Dendritic cell treated with granulocyte-macrophage colony-stimulating factor and Interleukin-4, amounts not matched to agents 40 ng/mL and 50 ng/mL, for 4 days (primary cell): ENCODE results near the gene LRP2.

Experiments used
- H3K27ac Mint-ChIP-seq: one replicate; pipeline ENCODE4 v1.8.0; 2022; ENCODE audit warnings: mild to moderate bottlenecking, mixed read lengths
- H3K27me3 Mint-ChIP-seq: one replicate; pipeline ENCODE4 v1.8.0; 2022; ENCODE audit warnings: mild to moderate bottlenecking, mixed read lengths
- H3K36me3 Mint-ChIP-seq: one replicate; pipeline ENCODE4 v1.8.0; 2022; ENCODE audit warnings: low read depth, mixed read lengths
- H3K4me1 Mint-ChIP-seq: one replicate; pipeline ENCODE4 v1.8.0; 2022; ENCODE audit warnings: low read depth, mixed read lengths
- H3K4me3 Mint-ChIP-seq: one replicate; pipeline ENCODE4 v1.8.0; 2022; ENCODE audit warnings: mild to moderate bottlenecking, moderate library complexity, mixed read lengths
- H3K9me3 Mint-ChIP-seq: one replicate; pipeline ENCODE4 v1.8.0; 2022; ENCODE audit warnings: mixed read lengths
- intact Hi-C: fragments of 100-400 bp; cut with micrococcal nuclease; formaldehyde crosslinking; loops from one replicate; pipeline ENCODE4 v1.15.0; 2022

The LRP2 gene

GRCh38 chr2:169114056-169114455 is 248.3 kb downstream of the LRP2 start:
- no peaks in the 10 kb centered on the region for H3K36me3 Mint-ChIP-seq
- H3K4me3 Mint-ChIP-seq = no peak overlapping the region
- H3K4me1 Mint-ChIP-seq = peaks cover 15% of the 10 kb centered on the region
- H3K9me3 Mint-ChIP-seq = no peaks in the 10 kb centered on the region
- intact Hi-C loops = no loop called here
- H3K27me3 Mint-ChIP-seq = peaks cover 8% of the 10 kb centered on the region
- H3K27ac Mint-ChIP-seq = no peak overlapping the region

DNA sequence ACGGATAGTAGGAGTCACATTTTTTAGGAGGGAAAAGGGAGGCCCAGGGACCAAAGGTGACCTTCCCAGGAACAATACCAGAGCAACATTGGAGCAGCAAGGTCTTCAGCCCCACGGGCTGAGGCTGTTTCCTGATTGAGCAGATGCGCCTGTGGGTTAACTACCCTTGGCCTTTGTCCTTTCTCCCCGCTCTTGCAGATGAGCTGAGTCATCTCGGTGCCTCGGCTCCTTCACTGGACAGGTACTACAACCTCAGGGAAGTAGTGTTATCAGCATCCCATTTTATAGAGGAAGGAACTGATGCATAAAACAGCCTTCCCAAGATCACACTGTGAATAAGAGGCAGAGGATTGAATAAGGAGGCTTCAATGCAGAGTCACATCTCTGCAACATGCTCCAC is 249.5 kb downstream of the LRP2 start:
- intact Hi-C loops = no loop called here
- Mint-ChIP-seq H3K27me3 (peaks cover 8% of the 10 kb centered on the region), H3K36me3 (no peaks in the 10 kb centered on the region), H3K9me3 (no peaks in the 10 kb centered on the region), H3K4me1 (peaks cover 25% of the 10 kb centered on the region), H3K4me3 (no peak overlapping the region), H3K27ac (no peak overlapping the region)

GRCh38 chr2:169110916-169111315 is 251.4 kb downstream of the LRP2 start:
- no peak overlapping the region for H3K27ac Mint-ChIP-seq
- intact Hi-C loops = loop anchor here (1.0 to 2.0 kb wide), 2 partner anchors 22 to 30 kb away; no protein-coding TSS in a partner anchor
- no peak overlapping the region for H3K4me3 Mint-ChIP-seq
- no peaks in the 10 kb centered on the region for H3K36me3 Mint-ChIP-seq
- peaks cover 42% of the 10 kb centered on the region for H3K4me1 Mint-ChIP-seq
- H3K27me3 Mint-ChIP-seq = peaks cover 7% of the 10 kb centered on the region
- no peaks in the 10 kb centered on the region for H3K9me3 Mint-ChIP-seq

- H3K4me1 Mint-ChIP-seq = peaks cover 42% of the 10 kb centered on the region
- H3K27me3 Mint-ChIP-seq = peaks cover 7% of the 10 kb centered on the region
- H3K4me3 Mint-ChIP-seq = no peak overlapping the region
- no peaks in the 10 kb centered on the region for H3K36me3 Mint-ChIP-seq
- H3K9me3 Mint-ChIP-seq = no peaks in the 10 kb centered on the region
- H3K27ac Mint-ChIP-seq = no peak overlapping the region
- intact Hi-C loops = loop anchor here (1.0 to 2.0 kb wide), 2 partner anchors 22 to 31 kb away; no protein-coding TSS in a partner anchor
Observed at GRCh38 chr2:169110419-169110818, 251.9 kb downstream of the LRP2 start.

- Mint-ChIP-seq H3K36me3 (no peaks in the 10 kb centered on the region), H3K4me3 (no peak overlapping the region), H3K9me3 (no peaks in the 10 kb centered on the region), H3K4me1 (peaks cover 42% of the 10 kb centered on the region), H3K27me3 (peaks cover 7% of the 10 kb centered on the region), H3K27ac (no peak overlapping the region)
- intact Hi-C loops = loop anchor here (1.0 to 2.0 kb wide), 2 partner anchors 23 to 32 kb away; no protein-coding TSS in a partner anchor
Observed at GRCh38 chr2:169109502-169110409, 252.6 kb downstream of the LRP2 start.

GRCh38 chr2:169108099-169108884 is 254.0 kb downstream of the LRP2 start:
- intact Hi-C loops = no loop called here
- Mint-ChIP-seq H3K27ac (no peak overlapping the region), H3K4me1 (peaks cover 40% of the 10 kb centered on the region), H3K4me3 (no peak overlapping the region), H3K36me3 (no peaks in the 10 kb centered on the region), H3K27me3 (peaks cover 7% of the 10 kb centered on the region), H3K9me3 (no peaks in the 10 kb centered on the region)

GRCh38 chr2:169107645-169108044 is 254.7 kb downstream of the LRP2 start:
- no peaks in the 10 kb centered on the region for H3K36me3 Mint-ChIP-seq
- intact Hi-C loops = no loop called here
- H3K4me1 Mint-ChIP-seq = peaks cover 44% of the 10 kb centered on the region
- H3K27ac Mint-ChIP-seq = no peak overlapping the region
- H3K27me3 Mint-ChIP-seq = peaks cover 7% of the 10 kb centered on the region
- no peak overlapping the region for H3K4me3 Mint-ChIP-seq
- H3K9me3 Mint-ChIP-seq = no peaks in the 10 kb centered on the region

DNA sequence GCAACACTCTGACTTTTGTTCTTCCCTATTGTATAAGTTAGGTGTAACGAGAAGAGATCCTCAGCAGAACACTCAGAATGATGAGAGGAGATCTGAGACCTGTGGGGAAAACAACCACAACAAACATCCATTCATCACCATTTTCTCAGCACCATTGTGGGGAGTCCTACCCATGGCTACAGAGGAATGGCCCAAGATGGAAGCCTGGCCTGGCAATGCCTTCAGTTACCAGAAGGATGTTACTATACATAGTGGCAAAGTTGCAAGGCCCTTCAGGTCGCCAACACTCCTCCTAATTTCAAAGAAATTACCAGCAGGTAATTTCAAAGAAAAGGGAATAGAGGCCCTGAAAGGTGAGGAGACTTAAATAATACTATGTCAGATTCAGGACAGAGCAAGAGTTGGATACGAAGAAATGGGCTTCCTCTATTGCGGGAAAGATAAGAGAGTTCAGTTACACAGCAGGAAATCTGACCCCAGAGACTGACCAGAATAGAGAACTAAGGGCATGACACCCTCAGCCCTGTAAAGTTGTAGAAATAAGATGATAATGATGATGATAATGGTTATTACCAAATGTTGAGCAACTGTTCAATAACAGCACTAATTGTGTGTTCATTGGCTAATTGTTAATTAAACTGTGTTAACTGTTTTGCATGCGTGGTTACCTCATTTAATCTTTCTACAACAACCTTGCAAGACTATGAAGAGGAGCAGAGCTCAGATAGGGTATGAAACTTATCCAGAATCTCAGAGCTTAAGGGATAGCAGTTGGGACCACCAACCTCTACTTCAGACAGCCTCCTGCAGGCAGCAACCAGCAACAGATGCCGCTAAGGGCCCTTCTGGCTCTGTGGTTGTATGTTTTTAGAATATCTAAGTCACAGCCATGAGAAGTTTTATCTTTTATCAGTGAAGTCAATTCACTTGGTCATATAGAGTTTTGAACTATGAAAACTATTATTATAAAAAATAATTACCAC is 255.5 kb downstream of the LRP2 start:
- H3K27me3 Mint-ChIP-seq = peaks cover 7% of the 10 kb centered on the region
- H3K4me3 Mint-ChIP-seq = no peak overlapping the region
- no peak overlapping the region for H3K27ac Mint-ChIP-seq
- H3K4me1 Mint-ChIP-seq = peaks cover 47% of the 10 kb centered on the region
- no peaks in the 10 kb centered on the region for H3K9me3 Mint-ChIP-seq
- no peaks in the 10 kb centered on the region for H3K36me3 Mint-ChIP-seq
- intact Hi-C loops = no loop called here

GRCh38 chr2:169106134-169106533 is 256.2 kb downstream of the LRP2 start:
- Mint-ChIP-seq H3K9me3 (no peaks in the 10 kb centered on the region), H3K4me1 (peaks cover 47% of the 10 kb centered on the region), H3K36me3 (no peaks in the 10 kb centered on the region), H3K27ac (no peak overlapping the region), H3K4me3 (no peak overlapping the region), H3K27me3 (peaks cover 7% of the 10 kb centered on the region)
- intact Hi-C loops = no loop called here

GRCh38 chr2:169105476-169105875 is 256.9 kb downstream of the LRP2 start:
- intact Hi-C loops = no loop called here
- H3K9me3 Mint-ChIP-seq = no peaks in the 10 kb centered on the region
- H3K4me3 Mint-ChIP-seq = no peak overlapping the region
- no peaks in the 10 kb centered on the region for H3K36me3 Mint-ChIP-seq
- H3K4me1 Mint-ChIP-seq = peaks cover 43% of the 10 kb centered on the region
- peaks cover 5% of the 10 kb centered on the region for H3K27me3 Mint-ChIP-seq
- H3K27ac Mint-ChIP-seq = no peak overlapping the region

GRCh38 chr2:169104848-169105247 is 257.5 kb downstream of the LRP2 start:
- Mint-ChIP-seq H3K36me3 (no peaks in the 10 kb centered on the region), H3K27ac (no peak overlapping the region), H3K27me3 (no peaks in the 10 kb centered on the region), H3K4me3 (no peak overlapping the region), H3K9me3 (no peaks in the 10 kb centered on the region), H3K4me1 (peaks cover 44% of the 10 kb centered on the region)
- intact Hi-C loops = no loop called here

DNA sequence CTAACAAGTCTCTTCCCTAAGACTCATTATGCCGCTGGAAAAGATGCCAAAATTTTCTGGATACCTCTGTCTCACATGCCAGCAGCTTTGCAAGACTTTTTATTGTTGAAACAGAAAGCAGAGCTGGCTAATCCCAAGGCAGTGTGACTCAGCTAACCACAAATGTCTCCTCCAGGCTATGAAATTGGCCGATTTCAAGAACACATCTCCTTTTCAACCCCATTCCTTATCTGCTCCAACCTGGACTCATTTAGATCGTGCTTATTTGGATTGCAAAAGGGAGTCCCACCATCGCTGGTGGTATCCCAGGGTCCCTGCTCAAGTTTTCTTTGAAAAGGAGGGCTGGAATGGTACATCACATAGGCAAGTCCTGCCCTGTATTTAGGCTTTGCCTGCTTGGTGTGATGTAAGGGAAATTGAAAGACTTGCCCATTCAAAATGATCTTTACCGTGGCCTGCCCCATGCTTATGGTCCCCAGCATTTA is 266.7 kb downstream of the LRP2 start:
- H3K4me1 Mint-ChIP-seq = peaks cover 40% of the 10 kb centered on the region

GRCh38 chr2:169094676-169095075 is 267.7 kb downstream of the LRP2 start:
- intact Hi-C loops = no loop called here
- H3K4me1 Mint-ChIP-seq = peaks cover 40% of the 10 kb centered on the region
- H3K27ac Mint-ChIP-seq = no peak overlapping the region
- H3K9me3 Mint-ChIP-seq = no peaks in the 10 kb centered on the region
- H3K4me3 Mint-ChIP-seq = no peak overlapping the region
- peaks cover 6% of the 10 kb centered on the region for H3K36me3 Mint-ChIP-seq
- H3K27me3 Mint-ChIP-seq = no peaks in the 10 kb centered on the region

More for the DNA sequence above, 266.7 kb downstream of the LRP2 start:
- intact Hi-C loops = no loop called here
- peak overlapping the region; percentile 39 for H3K4me3 Mint-ChIP-seq
- H3K36me3 Mint-ChIP-seq = peaks cover 6% of the 10 kb centered on the region
- H3K27me3 Mint-ChIP-seq = no peaks in the 10 kb centered on the region
- H3K27ac Mint-ChIP-seq = peak overlapping the region; percentile 52
- H3K9me3 Mint-ChIP-seq = no peaks in the 10 kb centered on the region
